Thyroid gland (tissue), 4 donors: ENCODE results near the gene SEL1L. TPM values are rescaled to one million over a fixed set of nuclear protein-coding genes. Genes with fewer than 3 reads are reported as not detected.

ENCODE experiments used
- DNase-seq, 2 donors: peaks; one replicate each; pipeline ENCODE4 v3.0.0-alpha.2; 2019
- H3K27ac ChIP-seq, 3 donors: fragments of 200-600 bp; sonication (generic); 1 replicate in 2 of 3; 2 replicates in 1 of 3; pipeline ENCODE4 v1.5.1; 2016 to 2019; ENCODE audit warnings: mild to moderate bottlenecking in 1 of 3, moderate library complexity in 1 of 3
- H3K27me3 ChIP-seq: fragments of 200-600 bp; sonication (generic); one replicate; pipeline ENCODE4 v1.5.1; 2019
- H3K36me3 ChIP-seq, 2 donors: fragments of 200-600 bp; sonication (generic); one replicate each; pipeline ENCODE4 v1.5.1; 2016 to 2019
- H3K4me1 ChIP-seq, 2 donors: fragments of 200-600 bp; sonication (generic); one replicate each; pipeline ENCODE4 v1.5.1; 2017 to 2019
- H3K4me3 ChIP-seq, 3 donors: fragments of 200-600 bp; sonication (generic); replicated peaks in 1 of 3; 1 replicate in 2 of 3; 2 replicates in 1 of 3; pipeline ENCODE4 v1.5.1; 2016; ENCODE audit warnings: mild to moderate bottlenecking in 1 of 3
- H3K9me3 ChIP-seq: fragments of 200-600 bp; sonication (generic); one replicate; pipeline ENCODE4 v1.5.1; 2017
- POLR2A ChIP-seq, 2 donors: fragments of 450-650 bp; IDR thresholded peaks; one replicate each; pipeline ENCODE4 v1.6.1; 2017; ENCODE audit warnings: antibody characterized with exemption in 2 of 2, mild to moderate bottlenecking in 2 of 2, moderate library complexity in 1 of 2
- WGBS, 2 donors: methylation state at CpG; one replicate each; pipeline ENCODE4 v1.1.5; 2017; 5-methylcytosine and 5-hydroxymethylcytosine counted together
- intact Hi-C: fragments of 100-400 bp; cut with DNase I; formaldehyde crosslinking; loops from one replicate; pipeline ENCODE4 v1.15.1; 2023
- total RNA-seq, 4 donors: library from RNA; depleted of rRNA; stranded (reverse); fragments of >200 nt; gene quantifications; one replicate each; pipeline ENCODE4 v1.2.3, GENCODE V29; 2016
- TF ChIP-seq, protein P1 (sequence below), 6 experiments: fragments of 200-600 bp in 3 of 6; fragments of 450-650 bp in 3 of 6; sonication (generic) in 3 of 6; IDR thresholded peaks; one replicate each; pipeline ENCODE4 v1.5.1; 2016 to 2019; ENCODE audit warnings: antibody characterized with exemption in 6 of 6, mild to moderate bottlenecking in 2 of 6, inconsistent platforms in 1 of 6, moderate library complexity in 1 of 6

The SEL1L gene
- total RNA-seq, 4 donors from 2014 or later = 65.4 to 96.2 (median 89.6) TPM

DNA sequence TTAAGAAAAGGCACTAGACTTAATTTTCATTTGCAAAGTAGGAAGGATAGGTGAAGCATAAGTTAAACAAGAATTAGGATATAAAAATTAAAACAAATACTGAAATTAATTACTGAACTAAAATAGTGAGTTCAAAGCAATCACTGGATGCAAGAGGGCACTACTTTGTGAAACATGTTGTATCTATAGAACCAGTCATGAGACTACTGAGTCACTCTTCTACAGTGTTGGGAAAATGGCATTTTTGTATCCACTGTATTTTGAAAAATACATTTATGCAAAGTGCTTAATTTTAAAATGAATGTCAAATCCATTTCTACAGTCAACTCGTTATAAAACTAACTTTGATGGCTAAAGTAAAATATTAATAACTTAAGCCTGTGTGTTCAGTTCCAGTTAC, 47.9 kb downstream of the SEL1L start:
- no peaks in the 10 kb centered on the region for H3K4me1 ChIP-seq
- no peak for TF ChIP-seq POLR2A (IDR thresholded peaks at IDR 0.05)
- TF ChIP-seq, protein P1, sequence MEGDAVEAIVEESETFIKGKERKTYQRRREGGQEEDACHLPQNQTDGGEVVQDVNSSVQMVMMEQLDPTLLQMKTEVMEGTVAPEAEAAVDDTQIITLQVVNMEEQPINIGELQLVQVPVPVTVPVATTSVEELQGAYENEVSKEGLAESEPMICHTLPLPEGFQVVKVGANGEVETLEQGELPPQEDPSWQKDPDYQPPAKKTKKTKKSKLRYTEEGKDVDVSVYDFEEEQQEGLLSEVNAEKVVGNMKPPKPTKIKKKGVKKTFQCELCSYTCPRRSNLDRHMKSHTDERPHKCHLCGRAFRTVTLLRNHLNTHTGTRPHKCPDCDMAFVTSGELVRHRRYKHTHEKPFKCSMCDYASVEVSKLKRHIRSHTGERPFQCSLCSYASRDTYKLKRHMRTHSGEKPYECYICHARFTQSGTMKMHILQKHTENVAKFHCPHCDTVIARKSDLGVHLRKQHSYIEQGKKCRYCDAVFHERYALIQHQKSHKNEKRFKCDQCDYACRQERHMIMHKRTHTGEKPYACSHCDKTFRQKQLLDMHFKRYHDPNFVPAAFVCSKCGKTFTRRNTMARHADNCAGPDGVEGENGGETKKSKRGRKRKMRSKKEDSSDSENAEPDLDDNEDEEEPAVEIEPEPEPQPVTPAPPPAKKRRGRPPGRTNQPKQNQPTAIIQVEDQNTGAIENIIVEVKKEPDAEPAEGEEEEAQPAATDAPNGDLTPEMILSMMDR (IDR thresholded peaks at IDR 0.05) = no peak
- no peaks in the 10 kb centered on the region for H3K9me3 ChIP-seq
- no peaks in the 10 kb centered on the region for H3K27me3 ChIP-seq
- peaks cover 53 to 62% of the 10 kb centered on the region in 2 donors for H3K36me3 ChIP-seq
- no peak overlapping the region for H3K27ac ChIP-seq
- H3K4me3 ChIP-seq = no peak overlapping the region
- DNase-seq = no peak
- intact Hi-C loops = no loop called here
- WGBS, 2 donors = 96 to 100% methylated on average over 1 of the region's 1 CpG

DNA sequence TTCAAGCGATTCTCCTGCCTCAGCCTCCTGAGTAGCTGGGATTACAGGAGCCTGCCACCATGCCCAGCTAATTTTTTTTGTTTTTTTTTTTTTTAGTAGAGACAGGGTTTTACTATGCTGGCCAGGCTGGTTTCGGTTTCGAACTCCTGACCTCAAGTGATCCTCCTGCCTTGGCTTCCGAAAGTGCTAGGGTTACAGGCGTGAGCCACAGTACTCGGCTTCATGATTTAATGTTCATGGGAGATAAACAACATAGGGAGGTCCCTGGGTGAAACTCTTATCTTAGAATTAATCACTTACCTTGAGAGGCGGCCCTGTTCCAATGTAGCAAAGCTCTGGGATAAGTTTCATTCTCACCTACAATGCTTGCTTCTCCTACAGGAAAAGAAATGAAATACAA, 48.3 kb downstream of the SEL1L start:
- intact Hi-C loops = no loop called here
- Histone ChIP-seq H3K4me1 (no peaks in the 10 kb centered on the region), H3K36me3 (peaks cover 49 to 66% of the 10 kb centered on the region in 2 donors), H3K9me3 (no peaks in the 10 kb centered on the region), H3K4me3 (no peak overlapping the region), H3K27me3 (no peaks in the 10 kb centered on the region), H3K27ac (no peak overlapping the region)
- no peak for DNase-seq
- no peak for TF ChIP-seq POLR2A (IDR thresholded peaks at IDR 0.05)
- TF ChIP-seq, protein P1 (IDR thresholded peaks at IDR 0.05) = no peak
- 86 to 100% methylated on average over 7 of the region's 7 CpGs for WGBS, 2 donors

DNA sequence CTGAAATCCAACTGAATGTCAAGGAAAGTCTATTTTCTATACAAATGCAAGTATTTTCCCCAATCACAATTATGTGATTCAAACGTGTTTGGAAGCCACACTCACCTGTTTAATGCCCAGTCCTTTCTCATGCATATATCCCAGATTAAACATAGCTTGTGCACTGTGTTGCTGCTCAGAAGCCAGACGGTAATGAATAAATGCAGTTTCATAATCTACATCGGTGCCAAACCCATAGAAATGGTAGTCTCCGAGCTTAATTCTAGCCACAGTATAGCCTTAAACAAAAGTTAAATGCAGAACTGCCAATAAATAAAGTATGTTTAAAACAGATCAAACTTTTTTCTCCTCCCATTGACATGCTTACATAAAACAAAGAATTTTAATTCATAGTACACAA, 49.5 kb downstream of the SEL1L start:
- no peak overlapping the region for H3K4me3 ChIP-seq
- H3K36me3 ChIP-seq = peaks cover 48 to 71% of the 10 kb centered on the region in 2 donors
- H3K9me3 ChIP-seq = no peaks in the 10 kb centered on the region
- TF ChIP-seq, protein P1 (IDR thresholded peaks at IDR 0.05) = no peak
- no peak for TF ChIP-seq POLR2A (IDR thresholded peaks at IDR 0.05)
- intact Hi-C loops = no loop called here
- no peaks in the 10 kb centered on the region for H3K4me1 ChIP-seq
- H3K27me3 ChIP-seq = no peaks in the 10 kb centered on the region
- no peak for DNase-seq
- no peak overlapping the region for H3K27ac ChIP-seq
- 94 to 97% methylated on average over 4 of the region's 4 CpGs for WGBS, 2 donors

DNA sequence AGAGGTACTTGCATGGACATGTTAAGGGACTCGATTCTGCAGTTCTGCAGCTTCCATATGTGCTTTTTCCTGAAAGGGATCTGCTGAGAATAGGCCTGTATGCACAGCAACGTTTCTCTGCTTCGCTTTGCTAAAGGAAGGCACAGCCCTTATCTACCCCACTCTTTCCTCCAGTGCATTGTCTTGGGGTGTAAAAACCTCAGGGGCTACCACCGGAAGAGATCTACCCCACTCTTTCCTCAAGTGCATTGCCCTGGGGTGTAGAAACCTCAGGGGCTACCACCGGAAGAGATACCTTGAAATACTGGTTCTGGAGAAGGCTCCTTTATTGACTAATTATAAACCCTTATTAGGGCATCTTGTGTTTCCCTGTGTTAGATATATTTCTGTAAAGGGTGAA, 52.9 kb downstream of the SEL1L start:
- Histone ChIP-seq H3K27ac (no peak overlapping the region), H3K4me1 (no peaks in the 10 kb centered on the region), H3K36me3 (peaks cover 31 to 64% of the 10 kb centered on the region in 2 donors), H3K4me3 (no peak overlapping the region), H3K27me3 (no peaks in the 10 kb centered on the region), H3K9me3 (no peaks in the 10 kb centered on the region)
- intact Hi-C loops = no loop called here
- no peak for TF ChIP-seq POLR2A (IDR thresholded peaks at IDR 0.05)
- TF ChIP-seq, protein P1 (IDR thresholded peaks at IDR 0.05) = no peak
- 94 to 97% methylated on average over 5 of the region's 5 CpGs for WGBS, 2 donors
- DNase-seq = no peak

DNA sequence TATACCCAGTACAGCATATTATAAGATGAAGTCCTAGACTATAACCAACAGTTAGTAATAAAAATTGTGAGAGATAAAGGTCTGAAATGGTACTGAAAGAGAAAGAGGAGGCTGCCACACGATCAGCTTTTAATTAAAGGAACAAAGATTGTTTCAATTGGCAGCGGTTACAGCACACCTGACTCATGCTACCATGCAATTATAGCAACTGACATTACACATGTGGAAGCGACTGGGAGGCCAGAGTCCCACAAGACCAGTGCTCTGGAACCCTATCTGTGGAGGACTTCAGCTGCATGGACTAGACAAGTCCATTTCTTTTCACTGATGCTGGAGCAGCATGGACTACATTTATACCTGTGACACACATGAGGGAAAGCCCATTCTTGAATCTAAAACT, 55.2 kb downstream of the SEL1L start:
- Histone ChIP-seq H3K36me3 (peaks cover 16 to 50% of the 10 kb centered on the region in 2 donors), H3K9me3 (no peaks in the 10 kb centered on the region), H3K27me3 (no peaks in the 10 kb centered on the region), H3K4me3 (no peak overlapping the region), H3K4me1 (no peaks in the 10 kb centered on the region), H3K27ac (no peak overlapping the region)
- TF ChIP-seq, protein P1 (IDR thresholded peaks at IDR 0.05) = no peak
- no peak for TF ChIP-seq POLR2A (IDR thresholded peaks at IDR 0.05)
- intact Hi-C loops = no loop called here
- DNase-seq = no peak
- 86 to 88% methylated on average over 3 of the region's 3 CpGs for WGBS, 2 donors
